OCI-M2 (cell line): ENCODE measurements around the gene GRWD1.

Experiments
- DNase-seq: peaks from one replicate; lab custom pipeline; 2025; ENCODE audit not compliant: unreplicated experiment; lab: John Stamatoyannopoulos, UW

GRWD1 gene

DNA sequence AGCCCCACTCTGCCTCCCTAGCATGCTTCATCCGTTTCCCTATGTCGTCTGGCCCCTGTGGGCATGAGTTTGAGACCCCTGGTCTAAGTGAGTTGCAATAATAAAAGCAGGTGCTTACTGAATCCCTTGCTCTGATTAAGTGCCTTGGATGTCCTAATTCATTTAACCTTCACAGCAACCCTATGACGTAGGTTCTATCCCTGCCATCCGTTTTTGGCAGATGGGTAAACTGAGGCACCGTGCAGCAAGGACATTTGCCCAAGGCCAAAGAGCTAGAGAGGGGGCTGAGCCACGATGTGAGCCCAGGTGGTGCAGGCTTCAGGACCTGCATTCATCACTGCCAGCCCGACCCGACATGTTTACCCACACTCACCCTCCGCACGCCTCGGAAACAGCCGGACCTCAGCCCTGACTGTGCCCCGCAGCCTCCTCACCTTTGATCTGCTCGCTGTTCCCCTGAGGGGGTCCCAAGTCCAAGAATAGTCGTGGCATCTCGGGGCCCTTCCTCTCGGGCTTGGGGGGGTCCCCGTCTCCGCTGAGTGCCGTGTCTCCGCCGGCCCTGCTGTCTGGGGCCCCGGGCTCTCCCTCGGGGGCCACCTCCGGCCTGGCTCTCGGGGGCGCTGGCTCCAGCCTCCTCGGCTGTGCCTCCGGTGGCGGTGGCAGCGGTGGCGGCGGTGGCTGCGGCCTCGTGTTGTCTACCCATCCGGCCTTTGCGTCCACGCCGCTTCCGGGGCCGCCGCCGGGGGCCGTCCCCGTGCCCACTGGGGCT is 51.4 kb downstream of the GRWD1 start:
- no peak for DNase-seq

DNA sequence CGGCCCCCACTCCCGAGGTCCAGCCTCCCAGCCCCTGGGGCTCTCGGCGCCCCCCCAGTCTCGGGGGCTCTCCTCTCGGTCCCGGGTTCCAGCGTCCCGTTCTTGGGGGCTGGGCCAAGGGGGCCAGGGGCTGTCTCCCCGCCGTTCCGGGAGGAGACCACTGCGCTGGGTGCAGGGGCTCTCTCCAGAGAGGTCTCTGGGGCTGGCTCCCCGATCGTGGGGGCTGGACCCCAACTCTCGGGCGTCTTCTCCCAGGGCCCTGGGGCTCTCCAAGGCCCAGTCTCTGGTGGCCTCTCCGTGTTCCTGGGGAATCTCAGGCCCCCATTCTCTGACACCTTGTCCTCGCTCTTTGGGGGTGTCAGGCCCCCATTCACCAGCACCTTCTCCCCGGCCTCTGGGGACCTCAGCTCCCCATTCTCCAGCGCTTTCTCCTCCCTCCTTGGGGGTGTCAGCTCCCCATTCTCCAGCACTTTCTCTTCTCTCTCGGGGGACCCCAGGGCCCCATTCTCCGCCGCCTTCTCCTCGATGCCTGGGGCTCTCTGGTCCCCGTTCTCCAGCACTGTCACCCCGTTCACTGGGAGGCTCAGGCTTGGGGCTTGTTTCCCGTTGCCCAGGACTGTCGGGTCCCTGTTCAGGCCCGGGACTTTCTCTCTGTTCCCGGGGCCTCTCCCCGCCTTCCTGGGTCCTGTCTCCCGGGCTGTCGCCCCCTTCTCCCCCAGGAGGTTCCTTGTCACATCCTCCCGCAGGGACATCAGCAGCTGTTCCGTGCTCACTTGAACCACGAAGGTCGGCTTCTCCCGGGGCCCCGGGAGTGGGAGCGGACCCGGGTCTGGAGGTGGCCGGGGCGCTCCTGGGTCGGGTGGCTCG is 52.2 kb downstream of the GRWD1 start:
- no peak for DNase-seq

DNA sequence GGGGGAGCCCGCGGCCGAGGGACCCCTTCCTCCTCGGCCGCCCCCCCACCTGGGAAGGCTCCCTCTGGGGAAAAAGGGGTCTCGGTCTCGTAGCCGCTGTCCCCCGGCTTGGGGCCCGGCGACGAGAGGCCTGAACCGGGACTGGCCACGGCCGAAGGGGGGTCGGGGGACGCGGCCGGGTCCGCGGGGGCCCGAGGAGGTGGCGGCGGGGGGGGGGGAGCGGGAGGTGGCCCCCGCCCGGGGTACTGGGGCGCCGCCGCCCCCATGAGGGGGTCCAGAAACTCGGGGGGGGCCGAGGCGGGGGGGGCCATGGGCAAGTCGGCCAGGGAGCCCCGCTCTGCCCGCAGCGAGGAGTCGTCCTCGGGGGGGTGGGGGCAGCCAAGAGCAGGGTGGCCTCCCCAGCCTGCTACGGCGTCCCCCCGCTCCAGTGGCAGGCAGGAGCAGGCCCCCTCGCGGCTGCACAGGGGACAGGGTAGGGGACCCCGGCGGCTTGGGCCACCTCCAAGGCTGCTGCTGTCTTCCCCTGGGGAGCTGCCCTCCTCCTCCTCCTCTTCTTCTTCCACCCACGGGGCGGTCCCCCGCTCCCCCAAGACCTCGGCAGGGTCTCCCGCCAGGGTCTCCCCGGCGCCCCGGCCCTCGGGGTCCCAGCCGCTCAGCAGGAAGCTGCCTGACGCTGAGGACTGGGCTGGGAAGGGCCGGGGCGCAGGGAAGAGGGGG is 53.0 kb downstream of the GRWD1 start:
- no peak for DNase-seq

DNA sequence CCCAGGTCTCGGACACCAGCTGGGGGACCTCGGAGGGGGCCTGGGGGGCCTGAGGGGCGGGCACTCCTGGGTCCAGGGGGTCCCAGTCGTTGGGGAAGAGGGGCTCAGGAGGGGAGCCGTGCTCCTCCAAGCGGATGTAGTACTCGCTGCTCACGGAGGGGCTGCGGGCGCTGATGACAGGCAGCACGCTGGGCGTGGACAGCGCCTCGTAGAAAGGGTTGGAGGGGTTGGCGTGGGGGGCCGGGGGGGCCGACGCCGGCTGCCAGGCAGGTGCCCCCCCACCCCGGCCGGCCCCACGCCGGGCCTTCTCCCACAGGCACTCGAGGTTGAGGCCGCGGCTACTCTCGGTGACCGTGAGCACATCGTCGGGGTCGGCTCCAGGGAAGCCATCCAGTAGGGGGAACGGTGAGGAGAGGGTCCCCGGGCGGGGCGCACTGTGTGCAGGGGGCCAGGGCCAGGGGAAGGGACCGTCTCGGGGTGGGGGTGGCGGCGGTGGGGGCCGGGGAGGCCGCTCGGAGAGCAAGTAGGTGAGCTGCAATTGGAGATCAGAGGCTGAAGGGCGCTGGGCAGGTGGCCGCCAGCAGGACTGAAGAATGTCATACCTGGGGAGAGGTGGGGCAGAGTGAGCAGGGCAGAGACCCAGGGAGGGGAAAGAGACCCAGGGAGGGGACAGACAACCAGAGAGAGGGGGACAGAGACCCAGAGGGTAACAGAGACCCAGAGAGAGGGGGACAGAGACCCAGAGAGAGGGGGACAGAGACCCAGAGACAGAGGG is 53.7 kb downstream of the GRWD1 start:
- DNase-seq, result no peak

DNA sequence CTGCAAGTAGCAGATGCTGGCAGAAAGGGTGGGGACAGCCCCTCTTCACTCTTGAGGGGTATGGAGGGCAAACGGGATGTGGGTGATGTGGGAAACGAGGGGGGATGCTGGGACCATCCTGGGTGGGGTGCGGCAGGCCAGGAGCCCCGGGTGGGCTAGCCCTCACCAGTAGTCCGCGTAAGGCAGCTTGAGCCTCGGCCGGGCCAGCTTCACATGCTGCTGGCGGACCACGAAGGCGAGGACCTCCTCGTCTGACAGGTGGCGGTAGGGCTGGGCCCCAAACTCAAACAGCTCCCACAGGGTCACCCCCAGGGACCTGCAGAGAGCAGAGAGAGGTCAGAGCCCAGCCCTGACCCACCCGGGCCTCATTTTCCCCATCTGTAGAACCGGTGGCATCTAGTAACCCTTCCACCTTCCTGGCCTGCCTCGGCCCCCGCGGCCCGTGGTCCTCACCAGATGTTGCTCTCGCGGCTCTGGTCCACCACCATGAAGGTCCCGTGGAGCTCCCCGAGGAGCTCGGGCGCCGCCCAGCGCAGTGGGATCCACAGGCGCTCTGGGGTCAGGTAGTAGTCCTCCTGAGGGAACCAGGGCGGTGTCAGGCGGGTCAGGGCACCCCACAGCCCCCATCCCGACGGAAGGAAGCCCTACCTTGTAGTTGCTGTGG is 55.2 kb downstream of the GRWD1 start:
- no peak for DNase-seq

DNA sequence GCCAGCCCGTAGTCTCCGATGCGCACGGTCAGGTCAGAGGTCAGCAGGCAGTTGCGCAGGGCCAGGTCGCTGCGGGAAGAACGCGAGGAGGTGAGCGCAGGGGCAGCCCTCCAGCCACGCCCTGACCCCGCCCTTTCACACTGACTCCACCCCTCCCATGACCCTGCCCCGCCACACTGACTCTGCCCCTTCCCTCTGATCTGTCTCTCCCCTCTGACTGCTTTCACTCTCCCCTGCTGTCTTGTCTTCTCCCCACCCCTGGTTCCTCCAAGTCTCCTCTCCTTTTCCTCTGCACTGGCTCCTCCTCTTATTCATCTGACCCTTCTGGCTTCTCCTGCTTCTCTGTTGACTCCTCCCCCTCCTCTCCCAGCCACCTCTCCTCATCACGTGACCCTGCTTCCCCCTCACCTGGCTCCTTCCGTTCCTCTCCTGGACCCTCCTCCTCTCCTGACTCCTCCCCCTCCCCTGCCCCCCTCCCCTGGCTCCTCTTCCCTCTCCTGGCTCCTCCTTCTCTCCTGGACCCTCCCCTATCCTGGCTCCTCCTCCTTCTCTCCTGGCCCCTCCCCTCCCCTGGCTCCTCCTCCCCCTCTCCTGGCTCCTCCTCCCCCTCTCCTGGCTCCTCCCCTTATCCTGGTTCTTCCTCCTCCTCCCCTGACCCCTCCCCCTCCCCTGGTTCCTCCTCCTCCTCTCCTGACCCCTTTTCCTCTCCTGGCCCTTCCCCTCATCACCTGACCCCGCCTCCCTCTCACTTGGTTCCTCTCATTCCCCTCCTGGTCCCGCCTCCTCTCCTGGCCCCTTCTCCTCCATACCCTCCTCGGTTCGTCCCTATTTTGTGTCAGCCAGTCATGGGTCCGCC is 55.9 kb downstream of the GRWD1 start:
- DNase-seq, result peak; percentile 70

DNA sequence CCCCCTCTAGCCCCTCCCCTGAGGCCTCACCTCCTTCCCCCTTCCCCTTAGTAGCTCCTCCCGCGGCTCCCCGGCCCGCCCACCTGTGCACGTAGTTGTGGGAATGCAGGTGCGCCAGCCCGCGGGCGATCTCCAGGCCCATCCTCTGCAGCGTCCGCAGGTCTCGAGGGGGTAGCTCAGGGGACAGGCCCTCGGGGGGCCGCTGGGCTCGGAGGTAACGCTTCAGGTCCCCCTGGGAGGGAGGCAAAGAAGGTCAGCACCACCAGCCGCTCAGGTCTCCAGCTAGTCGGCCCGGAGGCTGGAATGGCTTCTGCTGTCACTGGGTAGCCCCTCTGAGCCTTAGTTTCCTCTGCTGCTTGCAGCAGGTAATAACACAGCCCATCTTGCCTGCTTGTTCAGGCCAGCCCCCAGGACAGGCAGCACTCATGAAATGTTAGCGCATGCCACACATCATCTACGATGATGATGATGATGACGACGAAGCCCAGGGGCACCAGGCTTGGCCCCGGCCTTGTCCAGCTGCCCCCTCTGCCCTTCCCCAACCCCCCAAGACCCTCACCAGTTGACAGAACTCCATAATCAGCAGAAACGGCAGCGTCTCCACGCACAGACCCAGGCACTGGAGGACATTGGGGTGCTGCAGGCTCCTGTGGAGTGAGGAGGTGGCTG is 56.7 kb downstream of the GRWD1 start:
- no peak for DNase-seq

DNA sequence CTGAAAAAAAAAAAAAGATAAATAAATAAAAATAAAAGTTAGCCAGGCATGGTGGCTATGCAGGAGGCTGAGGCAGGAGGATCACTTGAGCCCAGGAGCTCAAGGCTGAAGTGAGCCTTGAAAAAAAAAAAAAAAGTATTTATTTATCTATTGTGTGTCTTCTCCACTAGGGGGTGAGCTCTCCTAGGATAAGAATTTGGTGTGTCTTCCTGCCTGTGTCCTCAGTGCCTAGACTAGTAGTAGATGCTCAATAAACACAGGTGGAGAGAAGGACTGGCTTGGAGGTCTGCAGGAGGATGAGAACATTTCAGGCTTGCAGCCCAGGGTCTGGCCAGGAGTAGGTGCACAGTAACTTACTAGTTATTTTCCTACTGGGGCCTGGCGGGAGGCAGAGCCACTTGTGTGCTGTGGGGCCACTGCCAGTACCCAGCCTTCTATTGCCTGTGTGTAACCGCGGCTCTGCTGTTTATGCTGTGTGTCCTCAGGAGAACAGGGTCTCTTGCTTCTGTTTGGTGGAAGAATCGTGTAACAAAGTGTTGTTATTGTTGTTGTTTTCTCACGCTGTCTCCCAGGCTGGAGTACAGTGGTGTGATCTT is 60.5 kb downstream of the GRWD1 start:
- no peak for DNase-seq
